Endodermal cell (in vitro differentiated cells): Measurements from ENCODE around the gene DGKG. TPM values are rescaled to one million over a fixed set of nuclear protein-coding genes. Genes with fewer than 3 reads are reported as not detected.

Experiments
- DNase-seq: peaks from one replicate; pipeline ENCODE4 v3.0.0-alpha.2; 2017
- H3K27ac ChIP-seq: 2 replicates; pipeline ENCODE4 v1.5.1; 2013; ENCODE audit warnings: mild to moderate bottlenecking, low read depth, low read length, moderate library complexity
- H3K27me3 ChIP-seq: 2 replicates; pipeline ENCODE4 v1.6.1; 2013; ENCODE audit warnings: mild to moderate bottlenecking, low read length, moderate library complexity; ENCODE audit not compliant: insufficient read depth, control insufficient read depth, poor library complexity, severe bottlenecking
- H3K36me3 ChIP-seq: 2 replicates; pipeline ENCODE4 v1.7.0; 2013; ENCODE audit warnings: mild to moderate bottlenecking, low read length, moderate library complexity; ENCODE audit not compliant: control insufficient read depth, insufficient read depth
- H3K4me1 ChIP-seq: one replicate; pipeline ENCODE4 v1.7.0; 2013; ENCODE audit warnings: low read length; ENCODE audit not compliant: control insufficient read depth, insufficient read depth
- H3K4me3 ChIP-seq: 2 replicates; pipeline ENCODE4 v1.5.1; 2013; ENCODE audit warnings: mild to moderate bottlenecking, low read length, moderate library complexity
- H3K9ac ChIP-seq: 2 replicates; pipeline ENCODE4 v1.6.1; 2013; ENCODE audit warnings: mild to moderate bottlenecking, low read length, moderate library complexity; ENCODE audit not compliant: poor library complexity, severe bottlenecking; ENCODE audit errors: extremely low read depth
- H3K9me3 ChIP-seq: 2 replicates; pipeline ENCODE4 v1.6.1; 2013; ENCODE audit warnings: mild to moderate bottlenecking, low read length, moderate library complexity; ENCODE audit not compliant: control insufficient read depth
- H3K27ac Mint-ChIP-seq: 2 replicates; pipeline ENCODE4 v1.8.0; 2020; ENCODE audit warnings: mixed read lengths
- H3K27me3 Mint-ChIP-seq: 2 replicates; pipeline ENCODE4 v1.8.0; 2021; ENCODE audit warnings: mild to moderate bottlenecking, mixed read lengths; ENCODE audit not compliant: insufficient read depth
- H3K36me3 Mint-ChIP-seq: 2 replicates; pipeline ENCODE4 v1.8.0; 2020; ENCODE audit warnings: low read depth, mixed read lengths
- H3K4me1 Mint-ChIP-seq: 2 replicates; pipeline ENCODE4 v1.8.0; 2020; ENCODE audit warnings: mixed read lengths
- H3K4me3 Mint-ChIP-seq: 2 replicates; pipeline ENCODE4 v1.8.0; 2020; ENCODE audit warnings: mild to moderate bottlenecking, moderate library complexity, mixed read lengths
- H3K9me3 Mint-ChIP-seq: 2 replicates; pipeline ENCODE4 v1.8.0; 2020; ENCODE audit warnings: mild to moderate bottlenecking, mixed read lengths
- WGBS, 2 experiments: methylation state at CpG; one replicate each; pipeline versions ENCODE4 v1.1.5 to v1.1.7; 2013; ENCODE audit warnings: missing lambda C conversion rate in 2 of 2, mixed read lengths in 1 of 2; ENCODE audit not compliant: insufficient coverage in 1 of 2, insufficient read length in 1 of 2; 5-methylcytosine and 5-hydroxymethylcytosine counted together
- total RNA-seq, 2 donors: library from RNA; stranded (reverse); fragmentation: NEBNext Ultra II Directional in 1 of 2; extraction: Animal tissue kit (Norgen Biotek cat#: 25700) in 1 of 2; gene quantifications; 2 replicates in 1 of 2; 3 replicates in 1 of 2; pipeline ENCODE4 v1.2.1, GENCODE V29; 2021
- TF ChIP-seq, protein P1 (sequence below): fragments of 200-600 bp; sonication (generic); conservative IDR thresholded peaks from 2 replicates; pipeline ENCODE4 v1.5.0; 2021; ENCODE audit warnings: antibody characterized with exemption, mild to moderate bottlenecking

DGKG gene
- total RNA-seq, 2 donors from 2014 or later = 0.86 to 1.8 TPM

DNA sequence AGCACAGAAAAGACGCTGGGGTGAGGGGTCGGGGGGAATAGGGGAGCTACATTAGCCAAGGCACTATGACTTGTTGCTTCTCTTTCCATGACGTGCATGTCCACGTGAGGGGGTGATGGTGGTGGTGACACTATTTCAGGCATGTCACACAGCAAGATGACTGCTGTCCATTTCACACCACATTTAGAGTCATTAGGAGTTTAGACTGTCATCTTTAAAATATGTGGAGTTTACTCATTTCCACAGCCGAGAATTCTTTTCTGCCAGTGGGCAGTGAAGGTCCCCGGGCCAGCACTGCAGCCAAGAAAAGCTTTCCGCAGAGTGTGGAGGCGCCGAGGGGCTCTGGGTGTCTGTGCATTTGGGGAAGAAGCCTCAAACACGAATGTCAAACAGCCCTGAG, 954 bp upstream of the DGKG start:
- H3K4me3 ChIP-seq = no peak overlapping the region
- no peaks in the 10 kb centered on the region for H3K36me3 ChIP-seq
- Mint-ChIP-seq H3K4me1 (peaks cover 27% of the 10 kb centered on the region), H3K36me3 (no peaks in the 10 kb centered on the region), H3K27me3 (peaks cover 86% of the 10 kb centered on the region), H3K4me3 (no peak overlapping the region), H3K27ac (no peak overlapping the region), H3K9me3 (no peaks in the 10 kb centered on the region)
- no peak overlapping the region for H3K9ac ChIP-seq
- H3K4me1 ChIP-seq = peaks cover 5% of the 10 kb centered on the region
- DNase-seq = no peak
- TF ChIP-seq, protein P1, sequence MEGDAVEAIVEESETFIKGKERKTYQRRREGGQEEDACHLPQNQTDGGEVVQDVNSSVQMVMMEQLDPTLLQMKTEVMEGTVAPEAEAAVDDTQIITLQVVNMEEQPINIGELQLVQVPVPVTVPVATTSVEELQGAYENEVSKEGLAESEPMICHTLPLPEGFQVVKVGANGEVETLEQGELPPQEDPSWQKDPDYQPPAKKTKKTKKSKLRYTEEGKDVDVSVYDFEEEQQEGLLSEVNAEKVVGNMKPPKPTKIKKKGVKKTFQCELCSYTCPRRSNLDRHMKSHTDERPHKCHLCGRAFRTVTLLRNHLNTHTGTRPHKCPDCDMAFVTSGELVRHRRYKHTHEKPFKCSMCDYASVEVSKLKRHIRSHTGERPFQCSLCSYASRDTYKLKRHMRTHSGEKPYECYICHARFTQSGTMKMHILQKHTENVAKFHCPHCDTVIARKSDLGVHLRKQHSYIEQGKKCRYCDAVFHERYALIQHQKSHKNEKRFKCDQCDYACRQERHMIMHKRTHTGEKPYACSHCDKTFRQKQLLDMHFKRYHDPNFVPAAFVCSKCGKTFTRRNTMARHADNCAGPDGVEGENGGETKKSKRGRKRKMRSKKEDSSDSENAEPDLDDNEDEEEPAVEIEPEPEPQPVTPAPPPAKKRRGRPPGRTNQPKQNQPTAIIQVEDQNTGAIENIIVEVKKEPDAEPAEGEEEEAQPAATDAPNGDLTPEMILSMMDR = no peak
- H3K9me3 ChIP-seq = no peaks in the 10 kb centered on the region
- H3K27me3 ChIP-seq = peaks cover 74% of the 10 kb centered on the region
- 86 to 88% methylated on average over 2 to 10 of the region's 10 CpGs for WGBS, 2 experiments
- no peak overlapping the region for H3K27ac ChIP-seq

DNA sequence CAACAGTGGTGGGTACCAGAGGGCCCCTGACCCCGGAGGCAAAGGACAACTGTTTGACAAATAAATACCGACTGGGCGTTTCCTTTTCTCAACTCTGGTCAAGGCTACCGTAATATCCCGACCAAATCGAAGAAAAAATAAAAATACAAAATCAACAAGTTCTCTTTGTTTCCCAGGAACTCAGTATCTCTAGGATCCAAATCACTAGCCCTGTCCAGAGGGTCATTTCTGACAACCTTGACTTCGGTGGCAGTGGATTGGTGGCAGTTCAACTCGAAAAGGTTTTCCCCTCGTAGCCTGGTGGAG, 456 bp upstream of the DGKG start:
- WGBS, 2 experiments = 66% methylated on average over 9 of the region's 9 CpGs
- Mint-ChIP-seq H3K9me3 (no peaks in the 10 kb centered on the region), H3K27me3 (peaks cover 85% of the 10 kb centered on the region), H3K36me3 (no peaks in the 10 kb centered on the region), H3K27ac (no peak overlapping the region), H3K4me3 (peak overlapping the region; percentile 44), H3K4me1 (peaks cover 27% of the 10 kb centered on the region)
- Histone ChIP-seq H3K9me3 (no peaks in the 10 kb centered on the region), H3K4me1 (peaks cover 5% of the 10 kb centered on the region), H3K27me3 (peaks cover 79% of the 10 kb centered on the region), H3K4me3 (peak overlapping the region; percentile 80), H3K36me3 (no peaks in the 10 kb centered on the region), H3K9ac (no peak overlapping the region), H3K27ac (no peak overlapping the region)
- TF ChIP-seq, protein P1 = no peak
- no peak for DNase-seq

DNA sequence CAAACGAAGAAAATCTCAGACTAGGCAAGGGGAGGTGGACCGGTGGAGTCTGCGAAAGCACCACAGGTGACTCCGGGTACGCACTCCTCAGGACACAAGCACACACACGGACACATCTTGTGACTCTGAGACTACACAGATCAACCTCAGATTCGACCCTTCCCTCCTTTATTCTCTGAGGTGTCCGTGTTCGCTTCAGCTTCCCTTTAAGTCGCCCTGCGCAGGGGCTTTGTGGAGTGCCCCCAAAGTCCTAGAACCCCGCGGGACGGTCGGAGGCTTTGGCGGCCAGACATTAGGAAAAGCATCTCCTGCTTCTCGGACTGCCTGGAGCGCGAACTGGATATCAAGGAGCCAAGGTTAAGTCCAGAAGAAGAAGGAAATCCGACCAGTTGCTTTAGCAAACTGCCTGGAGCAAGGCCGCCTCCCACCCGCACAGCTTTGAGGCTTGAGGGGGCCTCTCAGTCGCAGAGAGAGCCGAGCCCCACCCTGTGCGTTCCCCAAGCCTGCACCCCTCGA, 730 bp downstream of the DGKG start:
- Histone ChIP-seq H3K27me3 (peaks cover 83% of the 10 kb centered on the region), H3K9ac (no peak overlapping the region), H3K36me3 (no peaks in the 10 kb centered on the region), H3K9me3 (no peaks in the 10 kb centered on the region), H3K27ac (no peak overlapping the region), H3K4me3 (peak overlapping the region; percentile 80), H3K4me1 (peaks cover 5% of the 10 kb centered on the region)
- H3K27me3 Mint-ChIP-seq = peaks cover 88% of the 10 kb centered on the region
- peak; percentile 71 for DNase-seq
- no peak overlapping the region for H3K27ac Mint-ChIP-seq
- TF ChIP-seq, protein P1 = no peak
- WGBS, 2 experiments = 4 to 5% methylated on average over 21 to 26 of the region's 26 CpGs
- peaks cover 22% of the 10 kb centered on the region for H3K4me1 Mint-ChIP-seq
- no peaks in the 10 kb centered on the region for H3K9me3 Mint-ChIP-seq
- H3K4me3 Mint-ChIP-seq = peak overlapping the region; percentile 44
- no peaks in the 10 kb centered on the region for H3K36me3 Mint-ChIP-seq
